HG03097 (cell line): ENCODE results near the gene KCNQ1OT1.

Source experiments
- ATAC-seq: cut with Tn5 transposase; IDR thresholded peaks from one replicate; pipeline ENCODE4 v1.9.1; 2021; ENCODE audit not compliant: unreplicated experiment, low FRiP score

KCNQ1OT1 gene

DNA sequence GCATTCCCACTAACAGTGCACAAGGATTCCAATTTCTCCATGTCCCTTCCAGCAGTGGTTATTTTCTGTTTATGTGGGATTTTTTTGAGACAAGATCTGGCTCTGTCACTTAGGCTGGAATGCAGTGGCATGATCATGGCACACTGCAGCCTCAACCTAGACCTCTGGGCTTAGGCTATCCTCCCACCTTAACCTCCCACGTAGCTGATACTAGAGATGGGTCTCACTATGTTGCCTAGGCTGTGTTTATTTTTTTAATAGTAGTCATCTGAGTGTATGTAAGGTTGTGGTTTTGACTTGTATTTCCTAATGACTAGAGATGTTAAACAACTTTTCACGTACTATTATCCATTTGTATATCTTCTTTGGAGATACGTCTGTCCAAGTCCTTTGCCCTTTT is 74.6 kb downstream of the KCNQ1OT1 start:
- ATAC-seq = no peak

DNA sequence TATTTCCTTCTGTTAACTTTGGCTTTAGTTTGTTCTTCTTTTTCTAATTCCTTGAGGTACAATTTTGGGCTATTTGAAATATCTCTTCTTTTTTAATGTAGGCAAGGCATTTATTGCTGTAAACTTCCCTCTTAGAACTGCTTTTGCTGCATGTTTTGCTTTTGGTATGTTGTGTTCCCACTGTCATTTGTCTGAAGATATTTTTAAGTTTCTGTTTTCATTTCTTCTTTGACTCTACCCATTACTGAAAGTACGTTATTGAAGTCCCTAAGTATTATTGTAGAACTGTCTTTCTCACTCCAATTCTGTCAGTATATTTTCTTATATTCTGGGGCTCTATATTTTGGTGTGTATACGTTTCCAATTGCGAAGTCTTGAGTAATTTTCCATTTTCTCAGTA is 77.9 kb downstream of the KCNQ1OT1 start:
- ATAC-seq = peak; percentile 50

- no peak for ATAC-seq
Measured at GRCh38 chr11:2612884-2613571, 86.8 kb downstream of the KCNQ1OT1 start.

GRCh38 chr11:2609345-2609744 is 90.4 kb downstream of the KCNQ1OT1 start:
- no peak for ATAC-seq

GRCh38 chr11:2599561-2600189 is 100.1 kb downstream of the KCNQ1OT1 start:
- no peak for ATAC-seq

- ATAC-seq = no peak
Measured at GRCh38 chr11:2595204-2595603, 104.6 kb downstream of the KCNQ1OT1 start.

- ATAC-seq = no peak
Measured at GRCh38 chr11:2594267-2594666, 105.5 kb downstream of the KCNQ1OT1 start.

DNA sequence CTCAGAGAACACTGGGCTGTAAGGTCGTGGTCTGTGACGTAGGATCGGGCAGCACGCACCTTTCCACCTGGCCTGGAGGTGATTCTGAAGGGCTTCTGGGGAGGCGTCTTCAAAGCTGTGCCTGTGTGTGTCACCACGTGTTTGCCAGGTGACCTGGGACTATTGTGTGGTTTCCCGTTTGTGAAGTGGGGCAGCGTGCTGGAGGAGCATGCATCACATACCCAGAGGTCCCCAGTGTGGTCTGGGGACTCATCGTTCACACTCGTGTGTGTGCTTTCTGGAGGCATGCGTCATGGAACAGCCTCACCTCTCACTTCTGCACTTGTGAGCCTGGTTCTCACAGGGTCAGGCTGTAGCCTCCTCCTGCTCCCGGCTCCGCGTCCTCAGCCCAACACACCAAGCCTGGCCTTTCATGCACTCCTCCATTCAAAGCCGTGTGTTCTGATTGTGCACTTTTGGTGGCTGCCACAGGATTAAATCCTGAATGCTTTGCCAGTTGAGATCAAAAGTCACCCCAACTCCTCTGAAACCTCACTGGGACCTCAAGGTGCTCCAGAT is 106.3 kb downstream of the KCNQ1OT1 start:
- no peak for ATAC-seq

DNA sequence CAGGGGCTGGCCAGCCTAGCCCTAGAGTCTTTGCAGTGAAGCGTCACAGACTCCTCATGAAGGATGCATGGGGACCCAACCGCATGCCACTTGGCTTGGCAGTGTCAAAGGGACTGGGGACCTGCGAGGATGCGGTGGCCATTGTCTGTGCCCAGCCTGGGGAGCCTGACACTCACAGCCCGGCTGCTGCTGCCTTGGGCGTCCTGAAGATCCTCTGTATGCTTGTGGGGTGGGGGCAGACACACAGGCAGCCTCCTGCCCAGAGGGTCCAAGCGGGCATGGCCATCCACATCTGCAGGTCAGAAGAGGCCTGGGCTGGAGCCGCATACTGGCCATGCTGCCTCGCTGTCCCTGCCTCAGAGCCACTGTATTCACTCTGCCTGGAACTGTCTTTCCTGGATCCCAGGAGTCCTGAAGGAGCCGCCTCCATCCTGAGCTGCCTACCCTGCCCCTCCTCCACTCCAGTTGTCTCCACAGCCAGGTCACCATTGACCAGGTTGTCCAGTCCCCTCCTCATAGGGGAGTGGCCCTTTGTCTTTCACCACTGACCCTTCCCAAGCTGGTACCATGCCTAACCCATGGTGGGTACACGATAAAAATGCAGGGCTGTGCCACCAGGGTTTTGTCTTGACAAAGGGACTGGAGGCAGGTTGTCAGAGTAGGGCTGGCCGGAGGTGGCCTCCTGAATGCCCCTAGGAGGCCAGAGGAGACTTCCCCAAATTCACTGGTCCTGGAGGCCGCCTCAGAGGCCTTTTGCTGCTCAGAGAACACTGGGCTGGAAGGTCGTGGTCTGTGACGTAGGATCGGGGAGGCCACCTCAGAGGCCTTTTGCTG is 107.0 kb downstream of the KCNQ1OT1 start:
- ATAC-seq = no peak

DNA sequence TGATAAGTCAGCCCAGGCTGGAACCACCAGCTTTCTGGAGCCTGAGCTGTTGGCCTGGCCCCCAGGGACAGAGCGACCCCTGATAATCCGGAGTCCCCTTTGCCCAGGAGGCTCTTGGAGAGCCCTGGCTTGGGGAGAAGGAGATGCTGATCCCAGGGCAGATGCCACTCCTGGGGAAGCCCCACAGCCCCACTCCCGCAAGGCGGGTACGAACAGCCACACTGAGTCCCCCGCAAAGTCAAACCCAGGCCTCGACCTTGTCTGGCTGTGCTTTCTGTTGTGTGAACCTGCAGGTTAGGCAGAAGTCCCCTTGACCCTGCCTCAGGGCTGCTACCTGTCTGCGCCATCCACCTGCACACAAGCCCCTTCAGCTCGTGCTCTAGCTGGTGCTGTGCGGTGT is 108.0 kb downstream of the KCNQ1OT1 start:
- ATAC-seq = no peak

DNA sequence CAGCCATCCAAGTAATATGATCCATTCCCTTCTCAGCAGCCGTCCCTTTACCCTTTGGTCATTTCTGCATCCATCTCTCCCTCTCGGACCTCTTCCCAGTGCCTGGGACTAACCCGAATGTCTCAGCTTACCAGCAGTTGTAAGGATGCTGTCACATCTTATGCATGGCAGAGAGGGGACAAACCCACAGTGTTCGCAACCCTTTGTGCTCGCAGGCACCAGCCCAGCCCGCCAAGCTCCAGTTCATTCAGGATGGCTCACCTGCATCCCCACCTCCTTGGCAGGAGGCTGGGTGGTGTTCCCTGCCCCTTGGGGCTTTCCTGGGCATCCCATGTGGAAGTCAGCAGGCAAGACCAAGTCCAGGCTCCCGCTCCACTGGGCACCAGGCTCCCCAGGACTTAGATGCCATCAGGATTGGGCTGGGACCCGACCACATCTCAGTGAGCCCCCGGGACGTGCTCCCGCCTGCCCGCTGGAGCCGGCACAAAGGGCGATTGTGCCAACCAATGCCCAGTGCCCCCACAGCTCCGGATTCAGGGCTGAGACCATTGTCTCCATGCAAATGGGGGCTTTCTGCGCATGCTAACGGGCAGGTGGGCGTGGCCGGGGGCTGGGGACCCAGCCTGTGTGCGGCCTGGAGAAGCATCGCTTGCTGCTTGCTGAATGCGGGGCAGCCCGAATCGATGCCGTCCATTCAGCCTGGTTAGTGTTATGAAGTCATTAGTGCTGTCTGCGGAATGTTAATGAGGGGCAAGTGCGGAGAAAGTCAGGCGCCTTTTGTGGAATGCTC is 108.6 kb downstream of the KCNQ1OT1 start:
- no peak for ATAC-seq

DNA sequence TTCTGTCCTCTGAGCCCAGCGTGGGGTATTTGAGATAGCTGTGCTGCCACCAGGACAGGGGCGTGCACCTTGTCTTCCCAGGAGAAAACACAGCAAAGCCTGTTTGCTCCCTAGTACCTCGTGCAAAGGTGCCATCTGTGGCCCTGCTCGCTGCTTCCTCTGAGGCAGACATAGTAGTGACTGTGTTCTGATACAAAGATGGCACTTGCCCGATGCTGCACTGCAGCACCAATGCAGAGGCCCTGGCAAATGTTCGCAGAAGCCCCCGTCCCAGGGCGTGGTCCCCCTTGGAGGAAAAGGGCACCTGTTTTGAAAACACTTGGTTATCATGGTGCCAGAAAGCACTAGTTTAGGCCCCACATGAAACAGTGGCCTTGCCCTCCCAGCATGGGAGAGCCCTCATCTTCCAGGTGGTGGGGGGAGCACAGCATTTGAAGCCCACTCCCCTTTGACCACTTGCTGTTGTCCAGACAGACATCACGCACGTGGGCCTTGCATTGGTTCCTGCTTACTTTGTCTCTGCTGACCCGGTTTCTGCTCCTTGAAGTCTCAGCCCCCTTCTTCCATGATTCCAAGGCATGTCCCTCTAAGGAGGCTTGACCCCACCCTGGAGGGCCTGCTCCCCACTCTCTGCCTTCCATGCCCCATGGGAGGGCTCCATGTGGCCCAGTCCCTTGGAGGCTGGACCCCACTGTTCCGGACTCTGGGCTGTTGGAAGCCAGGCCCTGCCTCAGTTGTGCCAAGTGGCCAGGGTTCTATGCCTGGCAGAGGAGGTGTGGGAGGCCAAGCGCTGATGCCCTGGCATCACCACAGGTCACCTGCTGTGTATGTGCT is 109.4 kb downstream of the KCNQ1OT1 start:
- no peak for ATAC-seq

DNA sequence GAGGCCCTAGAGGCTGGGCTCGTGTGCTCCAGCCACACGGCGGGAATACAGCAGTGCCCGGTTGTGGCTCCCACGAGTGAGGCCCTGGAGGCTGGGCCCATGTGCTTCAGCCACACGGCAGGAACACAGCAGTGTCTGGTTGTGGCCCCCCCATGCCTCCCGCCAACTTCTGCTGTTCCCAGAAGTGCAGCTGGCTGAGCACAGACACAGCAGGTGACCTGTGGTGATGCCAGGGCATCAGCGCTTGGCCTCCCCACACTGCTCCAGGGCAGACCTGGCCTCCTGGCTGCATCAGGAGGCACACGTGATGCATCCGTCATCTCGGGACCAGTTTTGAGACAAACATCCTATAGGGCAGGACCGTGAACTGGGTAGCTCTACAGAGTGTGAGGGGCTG is 110.3 kb downstream of the KCNQ1OT1 start:
- ATAC-seq = no peak

GRCh38 chr11:2588809-2589537 is 110.8 kb downstream of the KCNQ1OT1 start:
- ATAC-seq = no peak

DNA sequence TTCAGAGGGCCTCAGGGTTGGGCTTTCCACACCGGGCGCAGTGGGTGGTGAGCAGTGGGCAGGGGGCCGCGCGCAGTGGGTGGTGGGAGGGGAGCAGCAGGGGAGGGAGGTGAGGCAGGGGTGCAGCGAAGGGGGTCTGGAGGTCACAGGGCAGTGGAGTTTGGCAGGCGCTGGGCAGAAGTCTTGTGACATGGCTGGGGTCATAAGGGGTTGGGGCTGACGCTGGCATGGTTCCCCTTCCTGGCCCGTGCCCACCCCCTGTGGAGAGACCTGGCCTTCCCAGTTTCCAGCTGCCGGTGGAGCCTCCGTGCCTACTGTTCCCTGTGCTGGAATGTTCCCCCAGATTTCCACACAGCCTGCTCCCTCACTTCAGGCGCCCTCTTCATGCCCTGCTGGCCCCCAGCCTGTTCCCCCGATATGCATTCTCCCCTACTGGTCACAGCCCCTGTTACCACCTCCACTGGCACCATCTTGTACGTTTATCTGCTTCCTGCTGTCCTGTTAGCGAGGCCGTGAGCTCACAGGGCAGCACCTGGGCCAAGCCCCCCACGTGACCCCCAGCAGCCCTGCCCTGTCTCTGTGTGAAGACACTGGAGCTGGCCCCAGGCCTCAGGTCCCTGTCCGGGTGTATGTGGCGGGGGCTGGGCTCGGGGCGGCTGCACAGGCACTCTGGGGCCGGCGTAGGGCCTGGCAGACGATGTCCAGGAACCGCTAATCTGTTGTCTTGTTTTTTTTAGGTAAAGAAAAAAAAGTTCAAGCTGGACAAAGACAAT is 111.6 kb downstream of the KCNQ1OT1 start:
- no peak for ATAC-seq

- no peak for ATAC-seq
Measured at GRCh38 chr11:2587132-2587930, 112.5 kb downstream of the KCNQ1OT1 start.

GRCh38 chr11:2586793-2587131 is 113.0 kb downstream of the KCNQ1OT1 start:
- no peak for ATAC-seq
